ENCODE data around the gene FETUB. TPM values are rescaled to one million over a fixed set of nuclear protein-coding genes. Genes with fewer than 3 reads are reported as not detected.

FETUB gene
- total and polyA plus RNA-seq, 2 of the 8 experiments (the other 6 are each of a cell fraction or from before 2014, with no cell fraction given): 0.15 TPM; not detected in 1

DNA sequence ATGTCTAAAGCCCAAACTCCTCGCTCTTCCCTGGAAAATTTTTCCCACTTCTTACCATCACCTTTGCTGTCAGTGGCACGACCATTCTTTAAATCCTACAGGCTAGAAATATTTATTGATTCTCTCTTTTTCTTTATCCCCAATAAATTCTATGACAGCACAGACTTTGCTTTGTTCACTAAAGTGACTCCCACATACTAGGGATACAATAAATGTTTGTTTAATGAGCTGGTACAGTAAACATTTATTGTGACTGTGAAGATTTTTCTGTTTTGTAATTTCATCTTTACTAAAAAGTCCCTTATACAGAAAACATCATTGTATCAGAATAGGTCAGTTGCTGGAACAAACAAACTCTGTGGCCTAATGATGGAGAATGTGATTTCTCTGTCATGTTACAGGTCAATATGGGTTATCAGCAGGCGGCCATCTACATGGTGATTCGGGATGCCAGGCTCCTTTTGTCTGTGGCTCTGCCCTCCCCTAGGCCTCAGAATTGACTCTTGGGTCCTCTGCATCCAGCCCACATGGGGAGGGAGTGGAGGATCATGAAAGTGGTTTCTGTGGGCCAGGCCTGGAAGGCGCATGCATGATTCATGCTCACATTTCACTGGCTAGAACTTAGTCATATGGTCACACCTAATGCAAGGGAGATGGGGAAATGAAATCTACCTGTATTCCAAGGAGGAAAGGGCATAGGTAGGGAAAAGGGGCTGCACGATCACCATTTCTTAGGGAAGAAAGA is 54.3 kb downstream of the FETUB start (continued):
- no peak for TF ChIP-seq CHD7 (IDR thresholded peaks at IDR 0.05; ENCODE audit: insufficient replicate concordance, low read length)
- no peak for TF ChIP-seq CEBPB (IDR thresholded peaks at IDR 0.05; ENCODE audit: low read depth, low read length)
- no peak for TF ChIP-seq TAF7 (optimal IDR thresholded peaks at IDR 0.05; ENCODE audit: borderline replicate concordance, low read depth, low read length)
- no peak for TF ChIP-seq TEAD4 (IDR thresholded peaks at IDR 0.05; ENCODE audit: low read depth, low read length)
- no peak for TF ChIP-seq ASH2L (IDR thresholded peaks at IDR 0.05; ENCODE audit: low read length)
- TF ChIP-seq MAFK (IDR thresholded peaks at IDR 0.05; ENCODE audit: low read depth, low read length): no peak
- TF ChIP-seq POLR2A (IDR thresholded peaks at IDR 0.05; ENCODE audit: control extremely low read depth in 1 of 2, low read depth in 2 of 2, low read length in 2 of 2): no peak
- TF ChIP-seq, protein P1, sequence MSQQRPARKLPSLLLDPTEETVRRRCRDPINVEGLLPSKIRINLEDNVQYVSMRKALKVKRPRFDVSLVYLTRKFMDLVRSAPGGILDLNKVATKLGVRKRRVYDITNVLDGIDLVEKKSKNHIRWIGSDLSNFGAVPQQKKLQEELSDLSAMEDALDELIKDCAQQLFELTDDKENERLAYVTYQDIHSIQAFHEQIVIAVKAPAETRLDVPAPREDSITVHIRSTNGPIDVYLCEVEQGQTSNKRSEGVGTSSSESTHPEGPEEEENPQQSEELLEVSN (IDR thresholded peaks at IDR 0.05): no peak
- TF ChIP-seq RAD21 (IDR thresholded peaks at IDR 0.05 in 1 of 2, conservative IDR thresholded peaks at IDR 0.05 in 1 of 2; ENCODE audit: low read depth in 2 of 2, low read length in 2 of 2): no peak
- no peak for TF ChIP-seq SIRT6 (IDR thresholded peaks at IDR 0.05; ENCODE audit: low read length)
